HG03066 (cell line): ENCODE data around the gene MT1H.
A peak's percentile ranks its signal among the peaks of the same experiment; 100 is the strongest.
"Not testable (repeated sequence)": the region's sequence is repeated elsewhere in the genome, so short reads cannot be mapped to it uniquely, and the experiment has no call there.

Experiments used
- ATAC-seq: cut with Tn5 transposase; IDR thresholded peaks from one replicate; pipeline ENCODE4 v1.9.1; 2021; ENCODE audit warnings: low read depth; ENCODE audit not compliant: unreplicated experiment

The MT1H gene

DNA sequence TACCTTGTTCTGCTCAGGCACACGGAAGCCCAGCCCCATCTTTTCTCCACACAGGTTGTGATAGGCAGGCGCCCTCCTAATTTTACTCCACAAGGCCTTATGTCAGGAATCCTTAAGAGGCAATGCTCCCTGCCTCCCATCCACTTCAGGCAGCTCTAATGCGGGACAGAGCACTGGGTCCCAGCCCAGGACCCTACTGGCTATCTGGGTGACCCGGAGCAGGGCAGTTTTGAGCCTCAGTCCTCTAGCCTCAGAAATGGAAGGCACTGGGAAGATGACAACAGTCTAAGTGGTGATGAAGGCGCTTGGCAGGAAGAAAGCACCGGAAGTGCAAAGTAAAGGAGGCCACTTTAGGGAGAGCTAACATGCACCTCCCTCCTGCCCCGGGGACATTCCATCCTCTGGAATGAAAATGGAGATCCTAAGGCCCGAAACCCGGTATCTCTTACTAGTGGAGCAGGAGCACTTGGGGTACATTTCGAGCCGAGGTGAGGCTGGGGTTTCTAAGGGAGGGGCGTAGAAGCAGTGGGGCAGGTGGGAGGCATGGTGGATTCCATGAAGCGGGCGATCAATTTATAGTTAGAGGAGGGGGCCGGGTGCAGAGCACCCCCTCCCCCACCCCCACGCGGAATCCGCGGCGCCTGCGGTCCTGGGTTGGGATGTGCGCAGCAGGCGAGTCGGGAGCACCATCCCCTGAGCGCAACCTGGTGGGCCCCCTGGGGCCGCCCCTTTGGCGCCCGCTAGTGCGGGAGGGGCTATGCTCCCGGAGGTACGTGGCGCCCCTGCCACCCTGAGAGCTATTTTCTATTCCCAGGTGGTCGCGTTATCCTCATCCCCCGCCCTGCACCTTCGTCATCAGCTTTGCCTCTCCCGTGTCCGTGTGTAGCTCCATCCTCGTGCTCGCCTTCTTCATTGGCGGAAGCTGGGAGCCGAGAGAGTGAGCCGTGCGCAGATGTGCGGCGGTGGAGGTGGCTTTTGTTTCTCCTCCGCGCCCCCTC lies 7.0 kb upstream of the MT1H start:
- ATAC-seq, result no peak

- no peak for ATAC-seq
Measured at GRCh38 chr16:56664506-56664905, 5.1 kb upstream of the MT1H start.

DNA sequence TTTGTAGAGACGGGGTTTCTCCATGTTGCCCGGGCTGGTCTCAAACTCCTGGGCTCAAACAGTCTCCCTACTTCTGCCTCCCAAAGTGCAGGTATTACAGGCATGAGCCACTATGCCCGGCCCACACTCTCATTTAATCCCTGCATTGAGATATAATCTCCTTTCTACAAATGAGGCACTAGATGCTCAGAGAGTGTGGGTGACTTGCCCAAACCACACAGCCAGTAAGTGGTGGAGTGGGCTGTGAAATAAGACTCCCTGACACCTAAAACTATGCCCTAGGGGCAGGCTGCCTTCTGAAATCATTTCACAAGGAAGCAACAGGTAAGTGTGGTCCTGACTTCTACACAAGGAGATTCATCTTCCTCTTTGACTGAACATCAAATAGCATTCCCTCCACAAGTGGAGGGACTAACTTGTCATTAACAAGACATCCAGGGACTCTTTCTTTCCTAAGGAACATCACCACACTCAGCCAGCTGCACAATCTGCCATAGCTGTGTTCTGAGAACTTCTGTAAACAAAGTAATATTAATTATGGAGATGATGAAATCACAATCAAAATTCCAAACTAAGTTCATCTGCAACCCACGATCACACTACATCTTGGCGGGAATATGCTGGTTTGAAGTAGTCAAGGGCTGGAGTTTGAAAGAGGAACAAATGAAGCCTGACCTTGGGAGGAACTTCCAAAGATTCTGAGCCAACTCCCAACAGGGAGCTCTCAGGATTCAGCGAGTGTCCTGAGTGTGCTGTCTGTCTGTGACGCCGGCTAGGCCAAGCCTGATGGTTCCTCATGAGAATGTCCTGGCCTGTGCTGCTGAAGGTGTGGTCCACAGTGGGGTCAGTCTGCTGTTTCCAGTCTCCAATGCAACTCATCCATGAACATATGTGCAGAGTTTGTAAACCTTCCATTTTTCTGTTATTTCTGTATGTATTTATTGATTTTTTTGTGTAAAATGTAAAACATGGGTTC lies 4.0 kb upstream of the MT1H start:
- ATAC-seq, result not testable (repeated sequence)

- ATAC-seq, result no peak
Measured at GRCh38 chr16:56667581-56668571, 1.7 kb upstream of the MT1H start, which contains the start of gene MT1G. MT1G (minus strand) TSS chr16:56668065; CDS start chr16:56667993, 72 bp downstream.

DNA sequence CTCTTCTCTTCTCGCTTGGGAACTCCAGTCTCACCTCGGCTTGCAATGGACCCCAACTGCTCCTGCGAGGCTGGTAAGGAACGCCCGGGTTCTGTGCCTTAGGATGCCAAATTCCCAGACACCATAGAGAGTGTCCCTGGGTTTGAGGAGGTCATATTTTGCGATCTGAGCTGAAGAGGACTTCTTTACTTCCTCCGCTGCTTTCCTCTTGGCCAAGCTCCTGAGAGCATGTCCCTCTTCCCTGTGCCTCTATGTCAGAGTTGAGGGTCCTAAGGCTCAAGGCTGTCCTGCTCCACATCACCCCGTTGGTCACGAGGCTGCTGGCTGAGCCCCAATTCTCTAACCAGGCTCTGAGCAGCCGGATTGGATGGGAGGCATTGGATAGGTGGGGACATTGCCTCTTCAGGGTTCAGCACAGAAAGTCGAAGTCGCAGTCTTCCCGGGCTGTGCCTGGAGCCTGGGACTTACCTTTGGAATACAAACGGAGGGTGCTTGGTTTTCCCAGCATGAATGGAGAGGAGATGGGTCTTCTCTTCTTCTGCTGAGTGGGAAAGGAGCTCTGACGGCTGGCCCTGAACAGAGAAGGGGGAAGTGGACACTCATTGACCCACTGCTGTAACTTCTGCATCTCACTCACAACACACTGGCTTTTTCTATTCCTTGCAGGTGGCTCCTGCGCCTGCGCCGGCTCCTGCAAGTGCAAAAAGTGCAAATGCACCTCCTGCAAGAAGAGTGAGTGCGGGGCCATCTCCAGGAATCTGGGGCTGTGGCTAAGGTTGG lies 416 bp downstream of the MT1H start:
- ATAC-seq, result no peak

GRCh38 chr16:56670620-56670934 lies 963 bp downstream of the MT1H start:
- no peak for ATAC-seq

DNA sequence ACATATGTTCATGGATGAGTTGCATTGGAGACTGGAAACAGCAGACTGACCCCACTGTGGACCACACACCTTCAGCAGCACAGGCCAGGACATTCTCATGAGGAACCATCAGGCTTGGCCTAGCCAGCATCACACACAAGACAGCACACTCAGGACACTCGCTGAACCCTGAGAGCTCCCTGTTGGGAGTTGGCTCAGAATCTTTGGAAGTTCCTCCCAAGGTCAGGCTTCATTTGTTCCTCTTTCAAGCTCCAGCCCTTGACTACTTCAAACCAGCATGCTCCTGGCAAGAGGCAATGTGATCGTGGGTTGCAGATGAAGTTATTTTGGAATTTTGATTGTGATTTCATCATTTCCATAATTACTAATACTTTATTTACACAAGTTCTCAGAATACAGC lies 2.1 kb downstream of the MT1H start:
- ATAC-seq, result not testable (repeated sequence)

- ATAC-seq, result not testable (repeated sequence)
Measured at GRCh38 chr16:56672171-56672570, 2.6 kb downstream of the MT1H start.

DNA sequence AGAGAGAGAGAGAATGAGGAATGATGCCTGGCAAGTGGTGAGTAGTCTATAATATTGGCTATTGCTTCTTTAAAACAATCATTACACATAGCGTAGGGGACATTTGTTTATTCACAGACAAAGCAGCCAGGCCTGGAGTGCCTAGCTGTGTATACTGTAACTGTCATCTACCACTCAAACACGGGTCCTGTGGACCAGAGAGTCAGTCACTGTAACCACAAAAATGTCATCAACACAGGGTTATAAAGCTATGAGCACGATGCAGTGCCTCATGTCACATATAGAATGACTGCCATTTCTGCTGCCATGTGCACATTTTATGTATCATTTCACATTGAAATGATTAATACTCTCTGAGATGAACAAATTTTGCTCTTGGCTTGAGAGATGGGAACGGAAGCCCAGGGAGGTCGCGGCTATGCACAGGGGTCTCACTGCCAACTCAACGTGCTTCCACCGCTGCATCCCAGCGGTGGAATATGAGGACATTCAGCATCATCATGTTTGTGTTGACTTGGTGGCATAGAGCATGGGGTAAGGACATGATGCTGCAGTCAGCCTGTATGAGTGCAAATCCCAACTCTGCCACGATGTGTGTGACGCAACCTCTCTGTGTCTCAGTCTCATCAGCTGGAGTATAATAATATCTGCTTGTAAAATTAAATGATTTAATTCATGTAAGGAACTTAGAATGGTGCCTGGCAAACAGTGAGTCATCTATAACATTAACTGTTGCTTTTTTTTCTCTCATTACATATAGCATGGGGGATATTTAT lies 3.3 kb downstream of the MT1H start:
- no peak for ATAC-seq

DNA sequence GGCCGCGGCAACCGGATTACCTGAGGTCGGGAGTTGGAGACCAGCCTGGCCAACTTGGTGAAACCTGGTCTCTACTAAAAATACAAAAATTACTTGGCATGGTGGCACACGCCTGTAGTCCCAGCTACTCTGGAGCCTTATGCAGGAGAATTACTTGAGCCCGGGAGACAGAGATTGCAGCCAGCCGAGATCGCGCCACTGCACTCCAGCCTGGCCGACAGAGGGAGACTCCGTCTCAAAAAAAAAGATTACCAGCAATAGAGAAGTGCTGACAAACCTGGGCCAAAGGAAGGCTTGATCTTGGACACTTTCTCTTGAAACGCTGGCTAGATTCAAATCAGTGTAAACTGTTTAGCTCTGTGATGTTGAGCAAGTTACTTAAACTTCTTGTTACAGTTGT lies 4.3 kb downstream of the MT1H start:
- ATAC-seq, result no peak

DNA sequence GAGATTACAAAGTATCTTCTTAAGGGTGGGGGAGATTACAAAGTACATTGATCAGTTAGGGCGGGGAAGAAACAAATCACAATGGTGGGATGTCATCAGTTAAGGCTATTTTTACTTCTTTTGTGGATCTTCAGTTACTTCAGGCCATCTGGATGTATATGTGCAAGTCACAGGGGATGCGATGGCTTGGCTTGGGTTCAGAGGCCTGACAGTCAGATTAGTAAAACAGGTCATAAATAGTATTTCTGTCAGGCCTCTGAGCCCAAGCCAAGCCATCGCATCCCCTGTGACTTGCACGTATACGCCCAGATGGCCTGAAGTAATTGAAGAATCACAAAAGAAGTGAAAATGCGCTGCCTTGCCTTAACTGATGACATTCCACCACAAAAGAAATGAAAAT lies 5.0 kb downstream of the MT1H start:
- ATAC-seq, result not testable (repeated sequence)

- no peak for ATAC-seq
Measured at GRCh38 chr16:56675685-56676210, 6.1 kb downstream of the MT1H start.

- ATAC-seq, result no peak
Measured at GRCh38 chr16:56677474-56677873, 7.9 kb downstream of the MT1H start.

- ATAC-seq, result no peak
Measured at GRCh38 chr16:56679078-56679730, 9.6 kb downstream of the MT1H start.

DNA sequence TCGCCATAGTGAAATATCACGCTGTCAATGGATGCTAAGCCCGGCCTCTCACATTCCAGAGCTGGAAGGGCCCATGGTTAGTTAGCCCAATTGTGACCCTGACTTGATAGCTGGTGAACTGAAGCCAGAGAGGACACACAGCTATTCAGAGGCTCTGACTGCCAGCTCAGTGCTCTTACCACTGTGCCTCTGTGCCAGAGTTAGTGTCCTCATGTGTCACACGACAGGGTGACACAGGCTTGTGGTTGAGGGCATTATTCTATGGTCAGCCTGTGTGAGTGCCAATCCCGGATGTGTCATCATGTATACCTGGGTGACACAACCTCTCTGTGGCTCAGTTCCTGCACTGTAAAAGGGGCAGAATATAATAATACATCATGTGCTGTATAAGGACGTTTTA lies 10.2 kb downstream of the MT1H start:
- no peak for ATAC-seq

GRCh38 chr16:56681939-56682702 lies 12.5 kb downstream of the MT1H start, which contains the start of gene MT1X:
MT1X (plus strand) TSS chr16:56682470; CDS start chr16:56682541, 71 bp downstream.
- ATAC-seq, result peak; percentile 98
